GM12878 (cell line): ENCODE data around the gene ZBTB32. TPM values are rescaled to one million over a fixed set of nuclear protein-coding genes. Genes with fewer than 3 reads are reported as not detected.
A peak's percentile ranks its signal among the peaks of the same experiment; 100 is the strongest.

Source experiments
- E4F1 ChIP-seq: fragments of 450-650 bp; IDR thresholded peaks from 2 replicates; pipeline ENCODE4 v1.6.1; 2018; ENCODE audit warnings: borderline replicate concordance, mild to moderate bottlenecking; ENCODE audit not compliant: partially characterized antibody
- EED ChIP-seq: sonication (generic); IDR thresholded peaks from 2 replicates; pipeline ENCODE4 v1.6.1; 2016; ENCODE audit warnings: antibody characterized with exemption, low read depth
- EGR1 ChIP-seq, 2 experiments: IDR thresholded peaks; 1 replicate in 1 of 2; 2 replicates in 1 of 2; pipeline ENCODE4 v1.6.1; 2011 to 2012; ENCODE audit warnings: low read depth in 2 of 2, low read length in 2 of 2, borderline replicate concordance in 1 of 2, mild to moderate bottlenecking in 1 of 2, moderate library complexity in 1 of 2
- ETV6 ChIP-seq, 2 experiments: fragments of 450-650 bp in 1 of 2; IDR thresholded peaks in 1 of 2; conservative IDR thresholded peaks in 1 of 2; 2 replicates each; pipeline ENCODE4 v1.6.1; 2014; ENCODE audit warnings: antibody characterized with exemption in 1 of 2, borderline replicate concordance in 1 of 2, low read depth in 1 of 2, mild to moderate bottlenecking in 1 of 2, moderate library complexity in 1 of 2
- GABPA ChIP-seq: IDR thresholded peaks from 2 replicates; pipeline ENCODE4 v1.6.1; 2014; ENCODE audit warnings: antibody characterized with exemption, low read depth, mild to moderate bottlenecking, inconsistent platforms
- GATAD2B ChIP-seq: fragments of 450-650 bp; conservative IDR thresholded peaks from 2 replicates; pipeline ENCODE4 v1.6.1; 2017; ENCODE audit warnings: low read depth, mild to moderate bottlenecking, moderate library complexity
- HDAC2 ChIP-seq: fragments of 200-600 bp; sonication (generic); IDR thresholded peaks from 2 replicates; pipeline ENCODE4 v1.6.1; 2017
- KAT2A ChIP-seq: conservative IDR thresholded peaks from 2 replicates; pipeline ENCODE4 v1.6.1; 2011; ENCODE audit warnings: low read depth, low read length; ENCODE audit not compliant: control insufficient read depth
- NBN ChIP-seq: fragments of 450-650 bp; IDR thresholded peaks from 2 replicates; pipeline ENCODE4 v1.6.1; 2016
- POLR2AphosphoS2 ChIP-seq: IDR thresholded peaks from 2 replicates; pipeline ENCODE4 v1.6.1; 2011; ENCODE audit warnings: low read depth, mild to moderate bottlenecking, low read length, improper control_type of control experiment, moderate library complexity
- RB1 ChIP-seq: fragments of 450-650 bp; formaldehyde crosslinking; IDR thresholded peaks from 2 replicates; pipeline ENCODE4 v1.6.1; 2017; ENCODE audit warnings: mild to moderate bottlenecking, borderline replicate concordance
- SIN3A ChIP-seq: IDR thresholded peaks from 2 replicates; pipeline ENCODE4 v1.6.1; 2012; ENCODE audit warnings: low read depth, low read length, improper control_type of control experiment
- SMAD5 ChIP-seq: IDR thresholded peaks from 2 replicates; pipeline ENCODE4 v1.6.1; 2016; ENCODE audit warnings: antibody characterized with exemption, low read depth
- STAT1 ChIP-seq: fragments of 450-650 bp; conservative IDR thresholded peaks from 2 replicates; pipeline ENCODE4 v1.6.1; 2014; ENCODE audit warnings: antibody characterized with exemption, mild to moderate bottlenecking
- SUPT20H ChIP-seq: IDR thresholded peaks from 2 replicates; pipeline ENCODE4 v1.6.1; 2011; ENCODE audit warnings: low read depth, mild to moderate bottlenecking, low read length, moderate library complexity, borderline replicate concordance; ENCODE audit not compliant: control insufficient read depth
- SUZ12 ChIP-seq: fragments of 200-600 bp; sonication (generic); IDR thresholded peaks from one replicate; pipeline ENCODE4 v1.6.1; 2018; ENCODE audit warnings: antibody characterized with exemption, mild to moderate bottlenecking; ENCODE audit not compliant: unreplicated experiment
- TCF7 ChIP-seq: IDR thresholded peaks from 2 replicates; pipeline ENCODE4 v1.6.1; 2014; ENCODE audit warnings: antibody characterized with exemption, borderline replicate concordance
- ZBTB4 ChIP-seq: fragments of 450-650 bp; formaldehyde crosslinking; IDR thresholded peaks from 2 replicates; pipeline ENCODE4 v1.4.0; 2022; ENCODE audit warnings: mild to moderate bottlenecking, moderate library complexity
- ZNF207 ChIP-seq: fragments of 450-650 bp; IDR thresholded peaks from 2 replicates; pipeline ENCODE4 v1.6.1; 2014; ENCODE audit warnings: antibody characterized with exemption, mild to moderate bottlenecking, borderline replicate concordance
- polyA plus RNA-seq, 11 experiments: library from polyadenylated mRNA; depleted of rRNA in 4 of 11; unstranded in 6 of 11; stranded (reverse) in 5 of 11; fragments of >200 nt; fragmentation: Nextera tagmentation in 4 of 11; fragmentation: Illumina TruSeq in 1 of 11; extraction: Ambion mirVana in 4 of 11; extraction: Trizol in 1 of 11; gene quantifications; 1 replicate in 1 of 11; 2 replicates in 10 of 11; pipeline versions ENCODE4 v1.2.1 to v1.2.3, GENCODE V29; 2011 to 2016; ENCODE audit warnings: inconsistent platforms in 2 of 11, missing spikeins in 2 of 11, low read depth in 1 of 11
- total RNA-seq, 4 experiments: library from RNA; depleted of rRNA in 3 of 4; stranded (reverse); fragments of >200 nt in 3 of 4; fragmentation: Illumina TruSeq in 1 of 4; extraction: Trizol in 1 of 4; gene quantifications; 2 replicates each; pipeline versions ENCODE4 v1.2.1 to v1.2.3, GENCODE V29; 2013 to 2021
- TF ChIP-seq, protein P1 (sequence below): fragments of 450-650 bp; IDR thresholded peaks from 2 replicates; pipeline ENCODE4 v1.6.1; 2016; ENCODE audit warnings: mild to moderate bottlenecking
- TF ChIP-seq, protein P2 (sequence below): fragments of 150-350 bp; IDR thresholded peaks from 2 replicates; pipeline ENCODE4 v1.6.1; 2014; ENCODE audit warnings: mild to moderate bottlenecking, low read depth, low read length

The ZBTB32 gene
- total and polyA plus RNA-seq, 10 of the 15 experiments (the other 5 are each of a cell fraction or from before 2014, with no cell fraction given): 1.0 to 46.7 (median 16.0) TPM

DNA sequence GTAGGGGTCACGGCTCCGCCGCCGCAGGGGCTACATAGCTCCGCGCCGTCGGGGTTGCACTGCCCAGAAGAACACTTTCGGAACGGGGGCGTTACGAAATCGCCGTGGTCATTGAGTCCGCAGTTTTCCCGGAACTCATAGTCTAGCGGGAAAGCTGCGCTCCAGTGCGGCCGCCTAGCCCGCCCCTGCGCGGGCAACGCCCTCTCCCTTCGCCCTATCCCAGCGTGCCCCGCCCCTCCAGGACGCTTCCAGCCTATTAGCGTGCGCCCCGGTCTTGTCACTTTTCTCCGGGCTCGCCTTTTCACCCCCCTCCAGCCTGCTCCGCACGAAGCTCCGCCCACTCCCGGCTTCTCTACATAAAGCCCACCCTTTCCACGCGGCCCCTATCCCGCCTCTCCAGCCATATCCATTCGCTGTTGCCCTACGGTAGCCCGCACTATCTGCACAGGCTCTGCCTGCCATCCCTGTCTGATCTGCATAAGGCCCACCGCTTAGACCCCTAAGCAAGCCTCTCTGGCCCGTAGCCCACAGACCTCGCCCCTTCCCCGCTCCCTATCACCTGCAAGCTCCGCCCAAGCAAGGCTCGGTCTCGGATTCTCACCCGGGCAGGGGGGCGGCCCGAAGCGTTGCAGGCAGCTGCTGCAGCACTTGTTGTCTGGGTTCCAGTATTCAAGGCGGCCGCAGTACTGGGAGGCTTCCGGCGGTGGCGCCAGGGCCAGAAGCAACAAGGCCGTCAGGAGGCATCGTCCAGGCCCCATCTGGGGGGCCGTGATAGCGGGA, 36.3 kb downstream of the ZBTB32 start (continued):
- TF ChIP-seq NBN: peak; percentile 92
- TF ChIP-seq POLR2AphosphoS2: peak; percentile 85; the same call in 1 of the 2 replicates
- no peak for TF ChIP-seq EGR1 (IDR thresholded peaks at IDR 0.05; ENCODE audit: borderline replicate concordance in 1 of 2, low read depth in 2 of 2, low read length in 2 of 2)
- TF ChIP-seq GABPA: no peak
- no peak for TF ChIP-seq ETV6 (conservative IDR thresholded peaks at IDR 0.05 in 1 of 2, IDR thresholded peaks at IDR 0.05 in 1 of 2; ENCODE audit: borderline replicate concordance in 1 of 2, low read depth in 1 of 2)
- TF ChIP-seq GATAD2B: peak; percentile 44
- peak; percentile 75; the same call in 1 of the 2 replicates for TF ChIP-seq ZNF207
- TF ChIP-seq E4F1: no peak
- no peak for TF ChIP-seq HDAC2
- TF ChIP-seq, protein P1, sequence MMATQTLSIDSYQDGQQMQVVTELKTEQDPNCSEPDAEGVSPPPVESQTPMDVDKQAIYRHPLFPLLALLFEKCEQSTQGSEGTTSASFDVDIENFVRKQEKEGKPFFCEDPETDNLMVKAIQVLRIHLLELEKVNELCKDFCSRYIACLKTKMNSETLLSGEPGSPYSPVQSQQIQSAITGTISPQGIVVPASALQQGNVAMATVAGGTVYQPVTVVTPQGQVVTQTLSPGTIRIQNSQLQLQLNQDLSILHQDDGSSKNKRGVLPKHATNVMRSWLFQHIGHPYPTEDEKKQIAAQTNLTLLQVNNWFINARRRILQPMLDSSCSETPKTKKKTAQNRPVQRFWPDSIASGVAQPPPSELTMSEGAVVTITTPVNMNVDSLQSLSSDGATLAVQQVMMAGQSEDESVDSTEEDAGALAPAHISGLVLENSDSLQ: peak; percentile 90
- no peak for TF ChIP-seq TCF7
- TF ChIP-seq STAT1: 0 out of 2 replicates have a peak, but pooled peaks have one; percentile 29
- no peak for TF ChIP-seq KAT2A
- TF ChIP-seq SUPT20H: no peak
- no peak for TF ChIP-seq SUZ12
- no peak for TF ChIP-seq ZBTB4 (CRISPR knock-in tag)
- TF ChIP-seq RB1: peak; percentile 22; the same call in 1 of the 2 replicates
- TF ChIP-seq SMAD5: peak; percentile 68
- TF ChIP-seq EED: no peak
- TF ChIP-seq SIN3A: peak; percentile 35; the same call in 1 of the 2 replicates
- TF ChIP-seq, protein P2, sequence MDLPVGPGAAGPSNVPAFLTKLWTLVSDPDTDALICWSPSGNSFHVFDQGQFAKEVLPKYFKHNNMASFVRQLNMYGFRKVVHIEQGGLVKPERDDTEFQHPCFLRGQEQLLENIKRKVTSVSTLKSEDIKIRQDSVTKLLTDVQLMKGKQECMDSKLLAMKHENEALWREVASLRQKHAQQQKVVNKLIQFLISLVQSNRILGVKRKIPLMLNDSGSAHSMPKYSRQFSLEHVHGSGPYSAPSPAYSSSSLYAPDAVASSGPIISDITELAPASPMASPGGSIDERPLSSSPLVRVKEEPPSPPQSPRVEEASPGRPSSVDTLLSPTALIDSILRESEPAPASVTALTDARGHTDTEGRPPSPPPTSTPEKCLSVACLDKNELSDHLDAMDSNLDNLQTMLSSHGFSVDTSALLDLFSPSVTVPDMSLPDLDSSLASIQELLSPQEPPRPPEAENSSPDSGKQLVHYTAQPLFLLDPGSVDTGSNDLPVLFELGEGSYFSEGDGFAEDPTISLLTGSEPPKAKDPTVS: no peak
